Measurements from ENCODE around the gene PNPT1.
"Not testable (repeated sequence)": the region's sequence is repeated elsewhere in the genome, so short reads cannot be mapped to it uniquely, and the experiment has no call there.

The PNPT1 gene

GRCh38 chr2:55721596-55722215 is 28.1 kb upstream of the PNPT1 start:
- no peak for TF ChIP-seq CTCF (IDR thresholded peaks at IDR 0.05; ENCODE audit: insufficient read depth, low read depth, low read length, missing control alignments)
- peak; percentile 87 for DNase-seq (ENCODE audit: low read depth)

GRCh38 chr2:55720417-55720816 is 26.8 kb upstream of the PNPT1 start:
- no peak overlapping the region for H3K4me3 ChIP-seq (ENCODE audit: low read length)
- TF ChIP-seq CTCF (IDR thresholded peaks at IDR 0.05; ENCODE audit: insufficient read depth, low read depth, low read length, missing control alignments): no peak
- DNase-seq (ENCODE audit: low read depth): no peak

More at GRCh38 chr2:55721596-55722215, 28.1 kb upstream of the PNPT1 start:
- no peak overlapping the region for H3K4me3 ChIP-seq (ENCODE audit: low read length)

- no peak for TF ChIP-seq CTCF (IDR thresholded peaks at IDR 0.05; ENCODE audit: insufficient read depth, low read depth, low read length, missing control alignments)
- DNase-seq (ENCODE audit: low read depth): no peak
- no peak overlapping the region for H3K4me3 ChIP-seq (ENCODE audit: low read length)
These were observed 26.2 kb upstream of the PNPT1 start for GRCh38 chr2:55719852-55720251.

GRCh38 chr2:55718165-55719008 is 24.7 kb upstream of the PNPT1 start:
- DNase-seq (ENCODE audit: low read depth): peak; percentile 71
- TF ChIP-seq CTCF (IDR thresholded peaks at IDR 0.05; ENCODE audit: insufficient read depth, low read depth, low read length, missing control alignments): peak; percentile 77

GRCh38 chr2:55715626-55716025 is 22.0 kb upstream of the PNPT1 start:
- no peak for TF ChIP-seq CTCF (IDR thresholded peaks at IDR 0.05; ENCODE audit: insufficient read depth, low read depth, low read length, missing control alignments)
- peak; percentile 11 for DNase-seq (ENCODE audit: low read depth)
- H3K4me3 ChIP-seq (ENCODE audit: low read length): no peak overlapping the region

More at GRCh38 chr2:55718165-55719008, 24.7 kb upstream of the PNPT1 start:
- H3K4me3 ChIP-seq (ENCODE audit: low read length): no peak overlapping the region

- not testable (repeated sequence) for H3K4me3 ChIP-seq (ENCODE audit: low read length); DNase-seq (ENCODE audit: low read depth)
These were observed 21.5 kb upstream of the PNPT1 start for GRCh38 chr2:55715178-55715577.

GRCh38 chr2:55712477-55713060 is 18.9 kb upstream of the PNPT1 start:
- TF ChIP-seq CTCF (IDR thresholded peaks at IDR 0.05; ENCODE audit: insufficient read depth, low read depth, low read length, missing control alignments): no peak
- no peak overlapping the region for H3K4me3 ChIP-seq (ENCODE audit: low read length)
- DNase-seq (ENCODE audit: low read depth): no peak

All from epithelial cell of esophagus (primary cell).